MCF 10A (cell line): ENCODE data around the gene NATD1. TPM values are rescaled to one million over a fixed set of nuclear protein-coding genes. Genes with fewer than 3 reads are reported as not detected.

ENCODE experiments used
- BruUV-seq: library from RNA; stranded (reverse); fragments of 400-500 nt; replicated peaks from 2 replicates; lab custom pipeline; 2021; lab: Mats Ljungman, UMichigan
- CTCF ChIA-PET: fragments of 300-600 bp; sonication (Branson Sonifier 250); formaldehyde crosslinking; extraction: SDS; loops from one replicate; lab custom pipeline; 2021; ENCODE audit warnings: antibody characterized with exemption, inconsistent platforms; lab: Yijun Ruan, JAX
- POLR2A ChIA-PET: fragments of 300-600, 350-650 bp; sonication (Branson Sonifier 250); formaldehyde crosslinking; extraction: SDS; loops from one replicate; lab custom pipeline; 2020; ENCODE audit warnings: antibody characterized with exemption, inconsistent platforms; lab: Yijun Ruan, JAX
- DNase-seq: peaks from one replicate; pipeline ENCODE4 v3.0.0-alpha.2; 2018; ENCODE audit not compliant: unreplicated experiment
- H3K27ac Mint-ChIP-seq: one replicate; pipeline ENCODE4 v1.8.0; 2022; ENCODE audit warnings: mild to moderate bottlenecking, low read depth, mixed read lengths; ENCODE audit not compliant: unreplicated experiment
- H3K27me3 Mint-ChIP-seq: one replicate; pipeline ENCODE4 v1.8.0; 2022; ENCODE audit warnings: mixed read lengths; ENCODE audit not compliant: insufficient read depth, unreplicated experiment
- H3K36me3 Mint-ChIP-seq: one replicate; pipeline ENCODE4 v1.8.0; 2022; ENCODE audit warnings: mild to moderate bottlenecking, moderate library complexity, mixed read lengths; ENCODE audit not compliant: insufficient read depth, unreplicated experiment
- H3K4me1 Mint-ChIP-seq: one replicate; pipeline ENCODE4 v1.8.0; 2022; ENCODE audit warnings: mixed read lengths; ENCODE audit not compliant: insufficient read depth, unreplicated experiment
- H3K4me3 Mint-ChIP-seq: one replicate; pipeline ENCODE4 v1.8.0; 2022; ENCODE audit warnings: mild to moderate bottlenecking, moderate library complexity, mixed read lengths; ENCODE audit not compliant: unreplicated experiment
- H3K9me3 Mint-ChIP-seq: one replicate; pipeline ENCODE4 v1.8.0; 2022; ENCODE audit warnings: mixed read lengths; ENCODE audit not compliant: unreplicated experiment
- intact Hi-C: fragments of 100-400 bp; cut with micrococcal nuclease; formaldehyde crosslinking; loops from 2 replicates; pipeline ENCODE4 v1.14.1; 2022
- total RNA-seq: library from RNA; stranded (reverse); gene quantifications from 2 replicates; pipeline ENCODE4 v1.2.3, GENCODE V29; 2022
- TF ChIP-seq, protein P1 (sequence below): fragments of 200-600 bp; IDR thresholded peaks from one replicate; pipeline ENCODE4 v1.8.0; 2022; ENCODE audit warnings: antibody characterized with exemption, mild to moderate bottlenecking; ENCODE audit not compliant: unreplicated experiment

Gene NATD1
- total RNA-seq, 1 experiment from 2014 or later: 2.3 TPM

DNA sequence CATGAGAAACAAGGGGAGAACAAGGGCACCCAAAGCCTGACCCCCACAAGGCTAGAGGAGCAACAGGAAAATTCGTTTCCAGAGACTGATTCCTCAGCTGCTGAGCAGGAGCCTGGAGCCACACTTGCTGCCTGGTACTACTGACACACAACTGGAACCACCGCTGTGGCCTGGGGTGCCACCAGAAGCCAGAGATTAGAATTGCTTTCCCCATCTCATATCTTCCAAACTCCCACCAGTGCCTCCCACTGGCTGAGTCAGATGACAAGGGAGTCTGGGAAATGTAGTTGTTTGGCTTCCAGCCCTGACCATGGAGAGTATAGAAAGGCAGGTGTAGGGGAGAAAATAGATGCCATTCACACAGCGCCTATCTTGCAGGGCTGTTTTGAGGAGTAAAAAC lies 35.1 kb downstream of the NATD1 start:
- DNase-seq: no peak
- intact Hi-C loops: no loop called here
- Mint-ChIP-seq H3K4me3 (no peak overlapping the region), H3K36me3 (peaks cover 19% of the 10 kb centered on the region), H3K4me1 (peaks cover 22% of the 10 kb centered on the region), H3K9me3 (no peaks in the 10 kb centered on the region), H3K27me3 (no peaks in the 10 kb centered on the region), H3K27ac (no peak overlapping the region)
- CTCF ChIA-PET: interaction anchor here (0.8 to 1.5 kb wide), 2 partner anchors 22 to 88 kb away, joined by 3 to 4 read pairs; no protein-coding TSS in a partner anchor
- BruUV-seq: no TSS peak
- TF ChIP-seq, protein P1, sequence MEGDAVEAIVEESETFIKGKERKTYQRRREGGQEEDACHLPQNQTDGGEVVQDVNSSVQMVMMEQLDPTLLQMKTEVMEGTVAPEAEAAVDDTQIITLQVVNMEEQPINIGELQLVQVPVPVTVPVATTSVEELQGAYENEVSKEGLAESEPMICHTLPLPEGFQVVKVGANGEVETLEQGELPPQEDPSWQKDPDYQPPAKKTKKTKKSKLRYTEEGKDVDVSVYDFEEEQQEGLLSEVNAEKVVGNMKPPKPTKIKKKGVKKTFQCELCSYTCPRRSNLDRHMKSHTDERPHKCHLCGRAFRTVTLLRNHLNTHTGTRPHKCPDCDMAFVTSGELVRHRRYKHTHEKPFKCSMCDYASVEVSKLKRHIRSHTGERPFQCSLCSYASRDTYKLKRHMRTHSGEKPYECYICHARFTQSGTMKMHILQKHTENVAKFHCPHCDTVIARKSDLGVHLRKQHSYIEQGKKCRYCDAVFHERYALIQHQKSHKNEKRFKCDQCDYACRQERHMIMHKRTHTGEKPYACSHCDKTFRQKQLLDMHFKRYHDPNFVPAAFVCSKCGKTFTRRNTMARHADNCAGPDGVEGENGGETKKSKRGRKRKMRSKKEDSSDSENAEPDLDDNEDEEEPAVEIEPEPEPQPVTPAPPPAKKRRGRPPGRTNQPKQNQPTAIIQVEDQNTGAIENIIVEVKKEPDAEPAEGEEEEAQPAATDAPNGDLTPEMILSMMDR: no peak
- POLR2A ChIA-PET: interaction anchor here (0.7 kb wide), 1 partner anchor 19 kb away, joined by 3 read pairs; no protein-coding TSS in a partner anchor

DNA sequence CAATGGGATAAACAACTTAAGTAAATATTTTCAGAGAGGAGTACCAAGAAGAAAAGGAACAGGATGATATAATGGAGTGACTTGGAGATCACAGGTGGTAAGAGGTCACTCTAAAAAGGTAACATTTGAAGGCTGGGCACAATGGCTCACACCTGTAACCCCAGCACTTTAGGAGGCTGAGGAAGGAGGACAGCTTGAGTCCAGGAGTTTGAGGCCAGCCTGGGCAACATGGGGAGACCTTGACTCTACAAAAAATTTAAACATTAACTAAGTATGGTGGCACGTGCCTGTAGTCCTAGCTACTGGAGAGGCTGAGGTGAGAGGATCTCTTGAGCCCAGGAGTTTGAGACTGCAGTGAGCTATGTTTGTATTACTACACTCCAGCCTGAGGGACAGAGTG lies 35.9 kb downstream of the NATD1 start:
- ChIA-PET POLR2A (no interaction called here), CTCF (interaction anchor here (0.6 to 1.5 kb wide), 4 partner anchors 22 to 117 kb away, joined by 3 to 4 read pairs (median 3); no protein-coding TSS in a partner anchor)
- Mint-ChIP-seq H3K4me3 (no peak overlapping the region), H3K27ac (no peak overlapping the region), H3K27me3 (no peaks in the 10 kb centered on the region), H3K36me3 (peaks cover 18% of the 10 kb centered on the region), H3K4me1 (peaks cover 29% of the 10 kb centered on the region), H3K9me3 (no peaks in the 10 kb centered on the region)
- no TSS peak for BruUV-seq
- DNase-seq: no peak
- intact Hi-C loops: no loop called here
- TF ChIP-seq, protein P1: no peak

DNA sequence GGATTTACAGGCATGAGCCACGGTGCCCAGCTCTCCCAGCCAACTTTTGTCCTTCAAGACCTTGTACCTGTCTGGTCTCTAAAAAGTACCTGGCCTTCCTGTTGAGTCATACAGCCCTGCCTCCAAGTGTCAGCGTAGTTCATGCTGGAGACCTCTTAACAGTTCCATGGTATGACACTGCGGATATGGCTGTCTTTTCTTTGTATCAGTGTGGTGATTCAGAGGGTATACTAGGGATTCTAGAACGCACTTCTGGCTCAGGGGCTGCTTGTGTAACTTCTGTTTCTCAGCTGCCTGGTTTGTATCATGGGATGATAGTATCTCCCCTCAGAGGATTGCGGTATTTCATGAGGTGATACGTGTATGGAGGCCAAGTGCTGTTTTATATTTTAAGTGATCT lies 37.3 kb downstream of the NATD1 start:
- TF ChIP-seq, protein P1: no peak
- Mint-ChIP-seq H3K9me3 (no peaks in the 10 kb centered on the region), H3K27ac (peak overlapping the region; percentile 96), H3K36me3 (peaks cover 5% of the 10 kb centered on the region), H3K4me1 (peaks cover 39% of the 10 kb centered on the region), H3K4me3 (peak overlapping the region; percentile 88), H3K27me3 (no peaks in the 10 kb centered on the region)
- ChIA-PET CTCF (interaction anchor here (0.5 to 1.9 kb wide), 5 partner anchors 14 to 87 kb away, joined by 3 to 6 read pairs (median 4); no protein-coding TSS in a partner anchor), POLR2A (interaction anchor here (0.8 to 5.5 kb wide), 5 partner anchors 35 to 173 kb away, joined by 3 to 47 read pairs (median 10); partner anchors contain the start of gene USP22)
- no TSS peak for BruUV-seq
- intact Hi-C loops: loop anchor here (2.0 kb wide), 1 partner anchor 89 kb away; the partner anchor contains the start of gene DHRS7B
- peak; percentile 61 for DNase-seq

DNA sequence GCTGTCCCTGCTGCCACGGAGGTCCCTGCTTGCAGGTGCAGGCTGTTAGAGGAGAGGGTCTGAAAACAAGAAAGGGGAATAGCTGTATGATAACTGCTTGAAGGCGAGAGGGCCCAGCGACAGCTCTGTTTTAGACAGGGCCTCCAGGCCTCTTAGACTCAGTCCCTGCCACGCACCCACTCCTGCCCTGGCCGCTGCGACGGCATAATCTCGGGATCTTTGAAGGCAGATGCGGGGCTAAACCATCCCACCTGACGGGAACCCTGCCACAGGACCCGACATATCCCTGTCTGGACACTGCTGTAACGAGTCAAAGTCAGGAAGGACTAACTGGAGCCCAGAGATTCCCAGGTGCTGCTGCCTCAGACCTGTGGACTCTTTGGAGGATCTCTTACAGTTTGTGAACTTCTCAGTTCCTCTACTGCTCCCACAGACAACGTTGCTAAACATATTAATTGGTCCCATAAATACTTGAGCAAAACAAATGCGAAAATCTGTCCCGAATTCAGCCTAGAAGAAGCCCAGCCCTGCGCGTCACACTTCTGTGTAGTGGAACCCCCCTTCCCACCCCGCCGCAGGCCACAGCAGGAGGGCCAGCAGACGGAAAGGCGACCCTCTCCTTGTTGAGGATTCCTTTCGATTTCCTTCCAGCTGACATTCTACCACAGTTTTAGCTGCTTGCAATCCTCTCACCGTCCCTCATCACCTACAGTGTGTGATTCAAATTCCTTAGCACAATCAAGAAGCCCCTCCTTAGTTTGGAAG lies 38.3 kb downstream of the NATD1 start:
- intact Hi-C loops: loop anchor here (2.0 to 5.0 kb wide), 3 partner anchors 72 to 173 kb away; partner anchors contain the start of genes DHRS7B and USP22
- TF ChIP-seq, protein P1: no peak
- Mint-ChIP-seq H3K4me3 (peak overlapping the region; percentile 88), H3K27me3 (no peaks in the 10 kb centered on the region), H3K9me3 (no peaks in the 10 kb centered on the region), H3K36me3 (no peaks in the 10 kb centered on the region), H3K27ac (peak overlapping the region; percentile 96), H3K4me1 (peaks cover 39% of the 10 kb centered on the region)
- ChIA-PET CTCF (interaction anchor here (0.5 to 1.9 kb wide), 10 partner anchors 26 to 186 kb away, joined by 3 to 6 read pairs (median 4); partner anchors contain the start of genes DHRS7B and USP22), POLR2A (interaction anchor here (0.6 to 5.5 kb wide), 14 partner anchors 9 to 240 kb away, joined by 3 to 47 read pairs (median 6); partner anchors contain the start of genes DHRS7B and USP22)
- no peak for DNase-seq
- TSS peak; percentile 40 for BruUV-seq
